Fibroblast of lung (primary cell): ENCODE measurements around the gene ADGRB3. TPM values are rescaled to one million over a fixed set of nuclear protein-coding genes. Genes with fewer than 3 reads are reported as not detected.

Experiments
- DNase-seq, 2 donors: peaks; one replicate each; pipeline versions ENCODE4 v3.0.0 to v3.0.0-alpha.2; 2010; ENCODE audit warnings: low read depth in 2 of 2
- H2AFZ ChIP-seq: 2 replicates; pipeline ENCODE4 v1.5.1; 2012; ENCODE audit warnings: low read length, control low read depth, inconsistent platforms
- H3K27ac ChIP-seq: 2 replicates; pipeline ENCODE4 v1.5.1; 2011; ENCODE audit warnings: low read length, control low read depth; ENCODE audit not compliant: insufficient read depth
- H3K27me3 ChIP-seq: 2 replicates; pipeline ENCODE4 v1.5.1; 2011; ENCODE audit warnings: mild to moderate bottlenecking, low read length; ENCODE audit not compliant: control insufficient read depth, insufficient read depth
- H3K36me3 ChIP-seq: 2 replicates; pipeline ENCODE4 v1.5.1; 2011; ENCODE audit warnings: low read length; ENCODE audit not compliant: control insufficient read depth, insufficient read depth
- H3K4me1 ChIP-seq: 2 replicates; pipeline ENCODE4 v1.5.1; 2011; ENCODE audit warnings: low read length; ENCODE audit not compliant: control insufficient read depth, insufficient read depth; ENCODE audit errors: extremely low read depth
- H3K4me2 ChIP-seq: 2 replicates; pipeline ENCODE4 v1.5.1; 2011; ENCODE audit warnings: low read length, control low read depth; ENCODE audit not compliant: insufficient read depth; ENCODE audit errors: extremely low read depth
- H3K4me3 ChIP-seq, 4 experiments: fragments of 200-600 bp in 1 of 4; sonication (generic) in 1 of 4; replicated peaks in 1 of 4; 2 replicates each; pipeline ENCODE4 v1.5.1; 2011 to 2016; ENCODE audit warnings: low read length in 4 of 4, low read depth in 3 of 4, mild to moderate bottlenecking in 3 of 4, control low read depth in 2 of 4, inconsistent platforms in 1 of 4, mixed read lengths in 1 of 4; ENCODE audit not compliant: insufficient read depth in 1 of 4; ENCODE audit errors: control extremely low read depth in 1 of 4
- H3K79me2 ChIP-seq: 2 replicates; pipeline ENCODE4 v1.5.1; 2012; ENCODE audit warnings: mild to moderate bottlenecking, low read length, inconsistent platforms; ENCODE audit not compliant: control insufficient read depth, insufficient read depth
- H3K9ac ChIP-seq: 2 replicates; pipeline ENCODE4 v1.5.1; 2011; ENCODE audit warnings: mild to moderate bottlenecking, low read length, control low read depth; ENCODE audit not compliant: insufficient read depth
- H3K9me3 ChIP-seq: 2 replicates; pipeline ENCODE4 v1.5.1; 2012; ENCODE audit warnings: low read depth, low read length; ENCODE audit not compliant: control insufficient read depth, insufficient read depth
- H4K20me1 ChIP-seq: 2 replicates; pipeline ENCODE4 v1.5.1; 2011; ENCODE audit warnings: low read length; ENCODE audit not compliant: control insufficient read depth, insufficient read depth; ENCODE audit errors: extremely low read depth
- CTCF ChIP-seq, 2 donors: IDR thresholded peaks in 1 of 2; conservative IDR thresholded peaks in 1 of 2; 1 replicate in 1 of 2; 2 replicates in 1 of 2; pipeline ENCODE4 v1.5.1; 2011 to 2012; ENCODE audit warnings: low read length in 2 of 2, control low read depth in 1 of 2, inconsistent platforms in 1 of 2, low read depth in 1 of 2, mild to moderate bottlenecking in 1 of 2
- EZH2 ChIP-seq: IDR thresholded peaks from 2 replicates; pipeline ENCODE4 v1.5.1; 2012; ENCODE audit warnings: low read length, control low read depth, mild to moderate bottlenecking; ENCODE audit errors: missing control alignments
- polyA plus RNA-seq, 2 donors: library from polyadenylated mRNA; depleted of rRNA in 1 of 2; stranded (reverse) in 1 of 2; unstranded in 1 of 2; fragments of >200 nt; gene quantifications; 2 replicates each; pipeline ENCODE4 v1.2.1, GENCODE V29; 2011 to 2012; ENCODE audit warnings: missing spikeins in 1 of 2
- total RNA-seq: library from RNA; depleted of rRNA; stranded (reverse); fragments of >200 nt; gene quantifications from 2 replicates; pipeline ENCODE4 v1.2.1, GENCODE V29; 2014

Gene ADGRB3
- total and polyA plus RNA-seq, 2 donors (not counting 1 experiment from before 2014, with no cell fraction given): 0.33 TPM; not detected in 1

DNA sequence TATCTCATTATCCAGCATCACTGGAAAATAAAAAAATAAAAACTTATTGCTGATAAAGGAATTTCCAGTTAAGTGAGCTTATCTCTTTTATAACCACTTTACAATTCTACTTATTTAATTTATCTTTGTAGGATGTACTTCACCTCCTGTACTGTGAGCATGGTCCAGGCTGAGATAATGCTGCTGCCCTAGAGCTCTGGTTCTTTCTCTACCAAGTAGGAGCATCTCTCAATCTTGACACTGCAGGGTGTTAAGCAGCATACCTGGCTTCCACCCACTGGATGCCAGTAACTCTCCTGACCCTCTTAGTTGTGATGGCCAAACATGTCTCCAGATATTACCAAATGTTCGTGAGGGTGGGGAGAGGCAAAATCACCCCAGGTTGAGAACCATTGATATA, 454.5 kb downstream of the ADGRB3 start:
- H3K79me2 ChIP-seq: no peaks in the 10 kb centered on the region

GRCh38 chr6:69090132-69090531, 455.1 kb downstream of the ADGRB3 start:
- Histone ChIP-seq H3K27me3 (no peaks in the 10 kb centered on the region), H3K9me3 (no peaks in the 10 kb centered on the region), H4K20me1 (no peaks in the 10 kb centered on the region), H3K27ac (no peak overlapping the region), H3K36me3 (no peaks in the 10 kb centered on the region), H3K4me3 (no peak overlapping the region), H2AFZ (no peak overlapping the region), H3K9ac (no peak overlapping the region), H3K4me2 (no peak overlapping the region), H3K79me2 (no peaks in the 10 kb centered on the region), H3K4me1 (no peaks in the 10 kb centered on the region)
- DNase-seq: peak; percentile 51 to 97
- TF ChIP-seq EZH2 (no peak), CTCF (conservative IDR thresholded peaks at IDR 0.05 in 1 of 2, IDR thresholded peaks at IDR 0.05 in 1 of 2; ENCODE audit: low read depth in 1 of 2, low read length in 2 of 2) (no peak)

More for the DNA sequence above, 454.5 kb downstream of the ADGRB3 start:
- no peak for DNase-seq
- Histone ChIP-seq H2AFZ (no peak overlapping the region), H3K9ac (no peak overlapping the region), H3K9me3 (no peaks in the 10 kb centered on the region), H3K27ac (no peak overlapping the region), H3K4me1 (no peaks in the 10 kb centered on the region), H3K27me3 (no peaks in the 10 kb centered on the region), H3K36me3 (no peaks in the 10 kb centered on the region), H4K20me1 (no peaks in the 10 kb centered on the region), H3K4me2 (no peak overlapping the region), H3K4me3 (no peak overlapping the region)
- TF ChIP-seq CTCF (conservative IDR thresholded peaks at IDR 0.05 in 1 of 2, IDR thresholded peaks at IDR 0.05 in 1 of 2; ENCODE audit: low read depth in 1 of 2, low read length in 2 of 2) (no peak), EZH2 (no peak)

DNA sequence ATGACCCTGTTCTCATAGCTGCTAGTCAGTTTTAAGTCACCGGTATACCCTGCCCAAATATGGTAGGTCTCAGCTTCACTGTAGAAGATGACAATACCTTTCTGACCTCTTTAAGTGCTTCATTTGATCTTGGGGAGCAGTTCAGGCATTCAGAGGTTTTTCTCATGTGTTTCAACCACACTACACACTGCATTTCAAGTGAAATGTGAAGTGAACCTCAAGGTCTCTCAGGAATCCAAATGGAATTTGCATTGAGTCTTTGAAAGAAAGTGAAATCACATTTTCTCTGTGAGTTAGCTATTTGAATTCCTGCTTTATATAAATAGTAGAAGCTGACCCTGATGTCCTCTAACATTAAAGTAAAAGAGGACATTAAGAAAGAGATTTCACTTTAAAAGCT, 461.6 kb downstream of the ADGRB3 start:
- Histone ChIP-seq H2AFZ (no peak overlapping the region), H3K9me3 (no peaks in the 10 kb centered on the region), H3K9ac (no peak overlapping the region)

More for the DNA sequence above, 461.6 kb downstream of the ADGRB3 start:
- no peaks in the 10 kb centered on the region for H3K36me3 ChIP-seq
- TF ChIP-seq CTCF (conservative IDR thresholded peaks at IDR 0.05 in 1 of 2, IDR thresholded peaks at IDR 0.05 in 1 of 2; ENCODE audit: low read depth in 1 of 2, low read length in 2 of 2) (no peak), EZH2 (no peak)
- no peaks in the 10 kb centered on the region for H3K4me1 ChIP-seq
- H3K4me3 ChIP-seq: no peak overlapping the region
- no peaks in the 10 kb centered on the region for H3K79me2 ChIP-seq
- H4K20me1 ChIP-seq: no peaks in the 10 kb centered on the region
- no peak overlapping the region for H3K4me2 ChIP-seq
- no peaks in the 10 kb centered on the region for H3K27me3 ChIP-seq
- no peak overlapping the region for H3K27ac ChIP-seq
- DNase-seq: peak in 1 of 2 donors; percentile 70
